Neural progenitor cell (in vitro differentiated cells): ENCODE measurements around the gene CRTC3.

Experiments
- EZH2 ChIP-seq: fragments of 200-600 bp; sonication (generic); IDR thresholded peaks from 2 replicates; pipeline ENCODE4 v1.6.1; 2017; ENCODE audit warnings: antibody characterized with exemption, mild to moderate bottlenecking, moderate library complexity
- TF ChIP-seq, protein P1 (sequence below): fragments of 200-600 bp; sonication (generic); IDR thresholded peaks from 2 replicates; pipeline ENCODE4 v1.5.1; 2017; ENCODE audit warnings: antibody characterized with exemption, mild to moderate bottlenecking

DNA sequence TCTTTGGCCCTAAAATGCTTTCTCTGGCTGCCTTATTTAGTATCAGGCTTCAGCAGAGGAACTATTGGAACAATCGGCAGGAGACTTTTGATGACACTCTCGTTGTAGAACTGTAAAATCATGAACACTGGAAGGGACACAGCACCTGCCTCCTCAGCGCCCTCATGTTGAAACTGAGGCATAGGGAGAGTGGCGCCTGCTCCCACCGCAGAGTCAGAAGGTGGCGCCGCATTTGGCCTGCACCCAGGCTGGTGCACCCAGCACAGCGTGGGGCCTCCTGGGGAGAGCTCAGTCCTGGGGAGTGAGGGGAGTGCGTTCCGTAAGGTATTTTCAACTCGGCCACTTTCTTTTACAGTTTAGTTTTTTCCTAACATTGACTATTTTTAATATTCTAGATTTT, 109.2 kb downstream of the CRTC3 start:
- TF ChIP-seq, protein P1, sequence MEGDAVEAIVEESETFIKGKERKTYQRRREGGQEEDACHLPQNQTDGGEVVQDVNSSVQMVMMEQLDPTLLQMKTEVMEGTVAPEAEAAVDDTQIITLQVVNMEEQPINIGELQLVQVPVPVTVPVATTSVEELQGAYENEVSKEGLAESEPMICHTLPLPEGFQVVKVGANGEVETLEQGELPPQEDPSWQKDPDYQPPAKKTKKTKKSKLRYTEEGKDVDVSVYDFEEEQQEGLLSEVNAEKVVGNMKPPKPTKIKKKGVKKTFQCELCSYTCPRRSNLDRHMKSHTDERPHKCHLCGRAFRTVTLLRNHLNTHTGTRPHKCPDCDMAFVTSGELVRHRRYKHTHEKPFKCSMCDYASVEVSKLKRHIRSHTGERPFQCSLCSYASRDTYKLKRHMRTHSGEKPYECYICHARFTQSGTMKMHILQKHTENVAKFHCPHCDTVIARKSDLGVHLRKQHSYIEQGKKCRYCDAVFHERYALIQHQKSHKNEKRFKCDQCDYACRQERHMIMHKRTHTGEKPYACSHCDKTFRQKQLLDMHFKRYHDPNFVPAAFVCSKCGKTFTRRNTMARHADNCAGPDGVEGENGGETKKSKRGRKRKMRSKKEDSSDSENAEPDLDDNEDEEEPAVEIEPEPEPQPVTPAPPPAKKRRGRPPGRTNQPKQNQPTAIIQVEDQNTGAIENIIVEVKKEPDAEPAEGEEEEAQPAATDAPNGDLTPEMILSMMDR = no peak
- no peak for TF ChIP-seq EZH2
